WI38 (cell line): ENCODE data around the gene RBM42.
"Not testable (repeated sequence)": the region's sequence is repeated elsewhere in the genome, so short reads cannot be mapped to it uniquely, and the experiment has no call there.

Source experiments
- H3K4me3 ChIP-seq: 2 replicates; pipeline ENCODE4 v1.5.1; 2011; ENCODE audit warnings: low read depth, mild to moderate bottlenecking, control low read depth, low read length
- CTCF ChIP-seq: IDR thresholded peaks from 2 replicates; pipeline ENCODE4 v1.5.1; 2012; ENCODE audit warnings: low read depth, mild to moderate bottlenecking, control low read depth, low read length

The RBM42 gene

GRCh38 chr19:35595928-35596327, 32.9 kb upstream of the RBM42 start:
- TF ChIP-seq CTCF = no peak
- no peak overlapping the region for H3K4me3 ChIP-seq

- no peak overlapping the region for H3K4me3 ChIP-seq
- TF ChIP-seq CTCF = no peak
These were observed 32.4 kb upstream of the RBM42 start for GRCh38 chr19:35596366-35596999.

- TF ChIP-seq CTCF = no peak
- H3K4me3 ChIP-seq = no peak overlapping the region
These were observed 26.9 kb upstream of the RBM42 start for GRCh38 chr19:35601971-35602370.

GRCh38 chr19:35604436-35604835, 24.4 kb upstream of the RBM42 start:
- not testable (repeated sequence) for H3K4me3 ChIP-seq

- not testable (repeated sequence) for H3K4me3 ChIP-seq
These were observed 21.7 kb upstream of the RBM42 start for GRCh38 chr19:35607170-35607569.

GRCh38 chr19:35607661-35608060, 21.2 kb upstream of the RBM42 start:
- no peak for TF ChIP-seq CTCF
- no peak overlapping the region for H3K4me3 ChIP-seq

- TF ChIP-seq CTCF = no peak
These were observed 20.6 kb upstream of the RBM42 start for GRCh38 chr19:35608251-35608650.

GRCh38 chr19:35609851-35610353, 18.9 kb upstream of the RBM42 start:
- no peak for TF ChIP-seq CTCF
- no peak overlapping the region for H3K4me3 ChIP-seq

More at GRCh38 chr19:35608251-35608650, 20.6 kb upstream of the RBM42 start:
- H3K4me3 ChIP-seq = no peak overlapping the region
